Smooth muscle cell of bladder (primary cell): ENCODE measurements around the gene RCOR1. TPM values are rescaled to one million over a fixed set of nuclear protein-coding genes. Genes with fewer than 3 reads are reported as not detected.

ENCODE experiments used
- total RNA-seq: library from RNA; depleted of rRNA; stranded (reverse); fragments of >200 nt; gene quantifications from 2 replicates; pipeline ENCODE4 v1.2.3, GENCODE V29; 2014

Gene RCOR1
- 7.4 and 8.5 TPM in 2 replicates for total RNA-seq

DNA sequence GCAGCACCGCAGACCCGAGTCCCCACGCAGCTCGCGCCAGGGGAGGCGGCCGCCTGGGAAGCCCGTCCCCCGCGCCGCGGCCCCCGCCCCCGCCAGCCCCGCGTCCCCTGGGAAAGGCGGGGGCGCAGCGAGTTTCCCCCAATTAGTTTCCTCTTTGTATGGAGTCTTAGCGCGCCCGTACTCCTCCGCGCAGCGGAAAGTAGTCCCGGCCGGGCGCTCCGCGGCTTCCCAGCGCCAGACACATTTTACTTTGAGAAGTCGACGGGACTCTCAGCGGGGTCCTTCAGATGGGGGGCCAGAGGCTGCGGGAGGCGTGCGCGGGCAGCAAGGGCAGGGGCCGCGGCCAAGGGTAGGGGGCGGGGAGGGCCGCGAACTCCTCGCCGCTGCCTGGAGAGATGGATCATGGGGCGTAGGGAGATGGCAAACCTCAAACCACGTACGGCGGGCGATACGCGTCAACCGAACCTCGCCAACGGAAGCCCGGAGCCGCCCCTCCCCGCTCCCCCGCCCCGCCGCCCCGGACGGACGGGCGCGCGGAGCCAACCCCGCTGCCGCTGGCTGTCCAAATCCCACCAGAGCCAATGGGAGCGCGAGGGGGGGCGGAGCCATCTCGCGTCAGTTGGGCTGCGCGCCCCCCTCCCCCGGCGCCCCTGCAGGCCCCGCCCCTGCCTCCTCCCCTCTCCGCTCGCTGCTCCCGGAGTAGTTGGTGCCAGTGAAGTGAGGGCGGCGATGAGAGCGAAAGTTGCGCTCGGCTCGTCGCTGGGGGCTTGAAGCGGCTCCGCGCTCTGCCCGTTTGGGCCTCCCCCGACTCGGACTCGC is at the start of gene RCOR1:
RCOR1 (plus strand) TSS at position 706 of the 819 bp plus-strand sequence. CDS start 238 bp downstream, outside the sequence.

DNA sequence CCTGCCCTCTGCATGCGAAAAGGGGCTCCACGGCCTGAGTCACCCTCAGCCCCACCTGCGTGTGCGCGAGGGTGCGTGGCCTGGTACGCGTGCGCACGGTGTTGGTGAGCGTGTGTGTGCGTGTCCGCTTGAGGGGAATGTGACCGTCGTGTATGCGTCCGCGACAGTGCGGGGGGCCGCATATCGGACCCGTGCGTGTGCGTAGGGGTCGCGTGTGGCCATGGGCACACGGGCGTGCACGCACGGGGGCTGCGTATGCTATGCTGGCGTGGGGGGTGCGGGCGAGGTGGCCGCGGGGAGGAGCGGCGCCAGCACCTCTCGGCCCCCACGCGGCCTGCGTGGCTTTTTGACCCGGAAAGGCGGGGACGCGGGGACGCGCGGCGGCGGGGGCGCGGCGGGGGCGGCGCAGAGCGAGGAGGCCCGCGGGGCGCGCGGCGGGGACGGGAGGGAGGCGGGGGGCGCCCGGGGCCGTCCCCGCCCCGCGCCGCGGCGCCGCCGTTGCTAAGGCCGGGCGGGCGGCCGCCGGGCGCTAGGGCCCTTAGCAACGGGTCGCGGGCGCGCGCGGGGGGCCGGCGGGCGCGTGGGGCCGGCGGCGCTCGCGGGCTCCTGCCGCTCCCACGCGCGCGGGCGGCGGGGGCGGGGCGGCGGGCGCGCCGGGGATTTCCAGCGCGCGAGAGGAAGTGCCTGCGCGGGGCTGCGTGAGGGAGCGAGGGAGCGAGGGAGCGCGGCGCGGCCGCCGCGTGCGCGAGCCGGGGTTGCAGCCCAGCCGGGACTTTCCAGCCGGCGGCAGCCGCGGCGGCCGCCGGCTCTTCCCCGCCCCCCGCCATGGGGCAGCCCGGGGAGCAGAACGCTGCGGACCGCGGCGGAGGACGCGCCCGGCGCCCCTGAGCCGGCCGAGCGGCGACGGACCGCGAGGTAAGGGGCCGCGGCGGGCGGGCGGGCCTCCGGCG is 184.6 kb downstream of the RCOR1 start, which contains the start of gene TRAF3:
TRAF3 (plus strand) TSS at position 689 of the 950 bp plus-strand sequence. CDS start 92,753 bp downstream, outside the sequence.

Other genes with a start within 250 kb of the RCOR1 start
- gene CINP, start 229.8 kb upstream of the RCOR1 start, total RNA-seq = 43.1 and 52.9 TPM in 2 replicates
- gene TECPR2, start 229.7 kb upstream of the RCOR1 start, total RNA-seq = 6.7 and 9.8 TPM in 2 replicates
- 9.2 and 17.8 TPM in 2 replicates for gene ANKRD9, start 82.9 kb upstream of the RCOR1 start, total RNA-seq
- gene TRAF3, start 184.8 kb downstream of the RCOR1 start, total RNA-seq = 16.9 and 23.6 TPM in 2 replicates